Ramos (cell line): Measurements from ENCODE around the gene NUB1.

Experiments
- in situ Hi-C: fragments of 300-500 bp; cut with MboI; formaldehyde crosslinking; loops from one replicate; pipeline ENCODE4 v1.14.3; 2022; ENCODE audit warnings: low sequenced_read_pairs; ENCODE audit not compliant: unreplicated experiment

Gene NUB1

DNA sequence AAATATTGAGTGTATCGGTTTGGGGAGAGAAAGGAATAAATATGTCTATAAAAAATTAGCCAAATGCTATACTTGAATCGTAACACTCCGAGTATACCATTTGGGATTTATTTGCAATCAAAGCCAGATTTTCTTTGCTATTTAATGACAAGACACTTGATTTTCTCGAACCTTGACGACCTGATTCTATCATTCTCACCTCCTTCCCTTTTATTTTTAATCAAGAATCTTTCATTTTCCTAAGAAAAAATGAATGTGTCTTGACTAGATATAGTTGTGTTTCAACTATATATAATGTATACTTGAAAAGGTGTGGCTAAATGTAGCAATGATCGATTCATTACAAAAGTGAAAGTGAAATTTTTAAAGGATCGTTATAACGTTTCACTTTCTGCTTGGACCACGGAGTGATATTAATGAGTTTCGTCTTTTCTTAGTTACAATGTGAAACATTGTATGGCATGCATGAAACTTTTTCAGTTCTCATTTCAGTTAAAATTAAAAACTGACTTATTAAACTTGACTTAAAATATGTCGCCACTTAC is 562 bp downstream of the NUB1 start:
- in situ Hi-C loops: no loop called here

DNA sequence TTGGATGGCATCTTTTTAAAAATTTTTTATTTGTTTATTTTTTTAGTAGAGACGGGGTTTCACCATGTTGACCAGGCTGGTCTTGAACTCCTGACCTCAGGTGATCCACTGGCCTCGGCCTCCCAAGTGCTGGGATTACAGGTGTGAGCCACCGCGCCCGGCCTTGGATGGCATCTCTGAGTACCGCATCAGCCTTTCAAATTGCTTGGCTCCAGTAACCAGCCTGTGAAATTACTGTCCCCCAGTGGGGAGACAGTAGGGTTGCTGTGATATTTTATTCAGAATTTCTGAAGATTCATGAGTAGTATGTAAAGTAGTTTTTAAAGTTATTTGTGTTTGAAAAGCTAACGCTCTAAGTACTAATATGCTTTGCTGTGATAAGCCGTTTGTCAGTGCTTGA is 1.2 kb downstream of the NUB1 start:
- in situ Hi-C loops: no loop called here

DNA sequence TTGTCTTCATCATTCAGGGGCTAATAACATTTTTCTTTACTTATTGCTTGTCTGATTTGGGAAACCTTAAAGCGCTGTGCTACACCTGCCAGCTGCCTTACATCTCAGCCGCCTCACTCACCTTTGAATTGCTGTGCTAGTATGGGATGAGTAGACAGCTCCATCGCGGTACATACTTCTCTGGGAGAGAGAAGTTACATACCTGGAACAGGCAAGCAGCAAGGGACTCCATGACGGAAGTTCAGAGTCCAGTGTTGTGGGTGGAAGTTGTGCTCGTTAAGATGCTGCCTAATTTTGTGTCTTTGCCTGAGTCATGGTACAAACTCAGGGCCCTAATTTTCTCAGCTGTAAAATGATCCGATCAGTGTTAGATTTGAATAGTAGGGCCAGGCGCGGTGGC is 1.9 kb downstream of the NUB1 start:
- in situ Hi-C loops: no loop called here

DNA sequence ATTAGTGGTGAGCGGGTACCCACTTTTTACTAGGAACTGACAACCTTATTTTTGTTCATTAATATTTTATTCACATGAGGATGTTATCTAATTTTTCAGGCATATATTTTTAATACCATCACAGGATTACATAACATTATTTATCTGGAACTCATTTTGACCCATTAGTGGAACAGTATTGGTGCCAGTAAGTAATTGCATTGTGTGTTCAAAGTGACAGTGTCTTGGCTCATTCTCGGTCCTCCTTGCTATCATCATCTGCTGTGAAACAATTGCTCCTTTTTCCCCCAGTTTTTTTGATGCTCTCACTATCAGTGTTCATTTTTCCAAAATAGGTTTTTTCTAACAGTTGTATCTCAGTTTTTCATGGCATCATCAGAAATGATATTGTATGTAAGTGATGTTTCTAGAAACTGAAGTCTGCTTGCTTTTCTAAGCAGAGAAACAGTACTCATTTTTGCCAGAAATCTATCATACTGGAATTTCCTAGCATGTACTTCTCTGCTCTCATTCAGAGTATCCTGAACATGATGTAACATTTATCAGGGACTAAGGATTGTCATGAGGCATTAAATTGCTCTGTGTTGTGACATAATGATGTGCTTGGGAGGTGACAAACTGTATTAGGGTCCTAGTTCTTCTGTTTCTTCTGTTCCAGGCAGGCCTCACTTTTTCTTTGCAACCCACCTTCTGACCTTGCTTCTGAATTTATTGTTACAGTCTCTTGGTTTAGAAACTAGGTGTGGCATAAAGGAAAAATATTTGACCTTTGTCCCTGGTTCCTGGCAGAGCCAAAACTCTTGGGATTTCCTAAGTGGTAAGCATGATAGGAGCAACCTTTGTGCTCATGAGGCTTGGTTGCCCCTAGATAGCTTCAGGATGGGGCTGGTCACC is 4.2 kb downstream of the NUB1 start:
- in situ Hi-C loops: no loop called here

DNA sequence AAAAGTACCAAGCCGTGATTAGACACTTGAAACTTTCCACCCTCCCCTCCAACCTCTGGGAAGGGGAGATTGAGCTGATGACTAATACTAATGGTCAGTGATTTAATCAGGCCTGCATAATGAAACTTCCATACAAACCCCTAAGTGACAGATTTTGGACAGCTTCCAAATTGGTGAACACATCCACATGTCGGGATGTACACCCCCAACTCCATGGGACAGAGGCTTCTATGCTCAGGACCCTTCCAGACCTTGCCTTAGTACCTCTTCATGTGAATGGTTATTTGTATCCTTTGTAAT is 4.8 kb downstream of the NUB1 start:
- in situ Hi-C loops: no loop called here

DNA sequence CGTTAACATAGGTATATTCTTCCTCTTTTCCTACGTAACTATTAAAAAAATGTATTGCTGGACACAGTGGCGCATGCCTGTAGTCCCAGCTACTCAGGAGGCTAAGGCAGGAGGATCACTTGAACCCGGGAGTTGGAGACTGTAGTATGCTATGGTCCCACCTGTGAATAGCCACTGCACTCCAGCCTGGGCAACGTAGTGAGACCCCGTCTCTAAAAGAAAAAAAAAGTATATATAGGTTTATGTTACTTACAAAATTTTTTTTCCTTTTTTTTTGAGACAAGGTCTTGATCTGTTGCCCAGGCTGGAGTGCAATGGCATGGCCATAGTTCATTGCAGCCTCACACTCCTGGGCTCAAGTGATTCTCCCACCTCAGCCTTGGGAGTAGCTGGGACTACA is 5.6 kb downstream of the NUB1 start:
- in situ Hi-C loops: no loop called here

DNA sequence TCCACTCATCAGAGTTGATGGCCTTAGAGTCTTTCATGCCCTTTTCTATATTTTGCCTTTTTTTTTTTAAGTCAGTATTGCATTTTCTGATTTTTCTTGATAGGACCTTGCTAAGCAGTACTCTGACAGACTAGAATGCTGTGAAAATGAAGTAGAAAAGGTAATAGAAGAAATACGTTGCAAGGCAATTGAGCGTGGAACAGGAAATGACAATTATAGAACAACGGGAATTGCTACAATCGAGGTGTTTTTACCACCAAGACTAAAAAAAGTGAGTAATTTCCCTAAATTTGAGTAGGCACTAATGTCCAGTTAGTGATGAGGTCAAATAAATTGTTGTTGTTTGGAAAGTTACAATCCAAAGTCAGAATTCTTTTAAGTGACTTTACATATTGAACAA is 7.4 kb downstream of the NUB1 start:
- in situ Hi-C loops: no loop called here

DNA sequence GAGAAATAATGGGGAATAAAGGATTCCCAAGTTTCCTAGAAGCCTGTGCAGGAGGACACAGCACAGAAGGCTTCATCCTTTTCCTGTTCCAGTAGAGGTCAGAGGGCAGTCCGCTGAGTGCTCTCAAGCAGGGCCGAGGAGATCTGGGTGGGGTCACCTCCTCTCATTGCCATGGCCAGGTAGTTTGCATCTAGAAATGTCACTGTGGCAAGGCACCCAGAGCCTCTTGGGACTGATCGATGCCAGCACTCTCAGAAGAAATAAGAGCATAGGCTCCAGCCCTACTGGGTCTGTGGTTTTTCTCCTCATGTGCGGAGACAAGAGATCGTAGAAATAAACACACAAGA is 7.9 kb downstream of the NUB1 start:
- in situ Hi-C loops: no loop called here

DNA sequence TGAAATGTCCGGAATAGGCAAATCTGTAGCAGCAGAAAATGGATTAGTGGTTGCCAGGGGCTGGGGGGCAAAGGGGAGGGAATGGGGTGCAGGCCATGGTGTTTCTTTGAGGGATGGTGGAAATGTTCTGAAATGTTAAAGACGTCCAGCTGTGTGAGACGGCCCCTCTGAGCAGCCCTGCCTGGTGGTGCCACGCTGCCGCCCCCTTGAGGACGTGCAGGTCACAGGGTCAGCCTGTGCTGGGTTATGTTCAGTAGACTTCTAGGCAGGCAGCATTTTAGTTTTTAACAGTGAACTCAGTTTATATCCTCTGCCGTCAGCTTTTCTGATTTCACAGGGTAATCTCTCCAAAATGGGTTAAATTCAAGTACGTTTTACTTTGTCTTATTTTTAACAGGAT is 9.4 kb downstream of the NUB1 start:
- in situ Hi-C loops: loop anchor here (5.0 kb wide), 1 partner anchor 34 kb away; no protein-coding TSS in a partner anchor

DNA sequence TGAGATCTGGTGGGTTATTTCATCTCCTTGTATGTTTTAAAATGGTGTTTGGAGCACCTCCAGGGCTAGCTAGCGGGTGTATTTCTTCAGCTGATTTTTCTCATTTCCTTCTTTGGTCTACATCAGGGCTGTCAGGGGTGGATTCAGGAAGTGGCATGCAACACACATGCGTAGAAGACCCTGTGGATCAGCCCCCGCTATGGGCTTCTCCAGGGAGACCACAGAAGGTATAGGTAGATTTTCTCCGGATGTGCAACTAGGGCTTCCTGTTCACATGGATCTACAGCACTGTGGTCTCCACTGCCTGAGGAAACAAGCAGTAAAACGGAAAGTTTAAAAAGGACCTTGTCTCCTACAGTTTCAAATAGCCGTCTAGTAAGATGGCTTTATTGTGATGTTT is 10.4 kb downstream of the NUB1 start:
- in situ Hi-C loops: loop anchor here (5.0 kb wide), 1 partner anchor 35 kb away; no protein-coding TSS in a partner anchor

DNA sequence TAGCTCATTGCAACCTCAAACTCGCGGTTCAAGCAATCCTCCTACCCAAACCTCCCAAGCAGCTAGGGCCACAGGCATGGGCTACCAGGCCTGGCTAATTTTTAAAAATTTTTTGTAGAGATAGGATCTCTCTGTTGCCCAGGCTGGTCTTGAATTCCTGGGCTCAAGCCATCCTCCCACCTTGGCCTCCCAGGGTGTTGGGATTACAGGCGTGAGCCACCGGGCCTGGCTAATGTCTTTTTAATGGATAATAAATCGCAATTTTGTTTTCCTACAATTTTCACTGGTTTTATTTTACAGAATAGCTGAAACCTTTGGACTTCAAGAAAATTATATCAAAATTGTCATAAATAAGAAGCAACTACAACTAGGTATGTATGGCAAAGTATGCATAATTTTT is 10.9 kb downstream of the NUB1 start:
- in situ Hi-C loops: loop anchor here (5.0 kb wide), 1 partner anchor 35 kb away; no protein-coding TSS in a partner anchor

DNA sequence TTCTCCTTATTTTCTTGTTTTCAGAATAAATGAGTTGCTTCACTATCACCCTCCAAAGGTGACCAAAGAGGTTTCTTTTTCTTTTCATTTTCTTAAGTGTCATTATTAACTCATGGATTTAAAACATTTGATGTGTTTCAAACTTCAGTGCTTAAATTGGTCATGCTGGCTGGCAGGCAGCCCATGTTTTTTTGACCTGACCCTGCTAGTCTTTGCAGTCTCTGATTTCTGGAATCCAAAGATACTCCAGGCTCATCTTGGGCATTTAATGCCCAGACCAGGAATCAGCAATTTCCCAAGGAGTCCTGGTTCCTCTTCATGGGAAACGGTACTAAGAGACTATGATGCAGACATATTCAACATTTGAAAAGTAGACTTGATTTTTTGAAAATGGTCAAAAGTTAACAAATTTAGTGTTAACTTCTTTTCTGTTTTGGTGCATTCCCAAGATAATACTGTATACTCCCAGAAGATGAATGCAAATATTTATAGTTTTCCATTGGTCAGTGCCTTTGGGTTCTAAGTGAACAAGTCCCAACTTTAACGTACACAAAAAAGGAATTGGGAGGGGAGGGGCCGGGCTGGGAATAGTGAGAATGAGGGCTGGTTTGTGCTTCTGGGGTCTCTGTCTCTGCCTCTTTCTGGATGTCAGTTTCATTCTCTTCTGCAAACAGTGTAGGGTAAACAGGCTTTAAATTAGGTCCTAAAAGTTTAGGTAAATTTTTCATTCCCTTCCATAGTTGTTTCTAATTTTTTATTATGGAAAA is 19.8 kb downstream of the NUB1 start:
- in situ Hi-C loops: no loop called here

DNA sequence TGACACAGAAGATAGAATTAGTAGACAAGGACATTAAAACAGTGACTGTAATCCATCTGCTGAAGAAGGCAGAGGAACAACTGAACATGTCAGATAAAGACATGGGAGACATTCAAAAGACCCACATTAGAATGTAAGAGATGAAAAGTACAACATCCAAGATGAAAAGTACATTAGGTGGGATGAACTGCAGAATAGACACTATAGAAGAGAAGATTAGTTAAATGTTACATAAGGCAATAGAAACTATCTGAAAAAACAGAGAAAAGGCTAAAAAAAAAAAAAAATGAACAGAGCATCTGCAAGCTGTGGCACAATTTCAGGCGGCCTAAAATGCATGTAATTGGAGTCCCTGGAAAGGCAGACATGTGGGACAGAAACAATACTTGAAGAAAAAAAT is 21.6 kb downstream of the NUB1 start:
- in situ Hi-C loops: no loop called here

DNA sequence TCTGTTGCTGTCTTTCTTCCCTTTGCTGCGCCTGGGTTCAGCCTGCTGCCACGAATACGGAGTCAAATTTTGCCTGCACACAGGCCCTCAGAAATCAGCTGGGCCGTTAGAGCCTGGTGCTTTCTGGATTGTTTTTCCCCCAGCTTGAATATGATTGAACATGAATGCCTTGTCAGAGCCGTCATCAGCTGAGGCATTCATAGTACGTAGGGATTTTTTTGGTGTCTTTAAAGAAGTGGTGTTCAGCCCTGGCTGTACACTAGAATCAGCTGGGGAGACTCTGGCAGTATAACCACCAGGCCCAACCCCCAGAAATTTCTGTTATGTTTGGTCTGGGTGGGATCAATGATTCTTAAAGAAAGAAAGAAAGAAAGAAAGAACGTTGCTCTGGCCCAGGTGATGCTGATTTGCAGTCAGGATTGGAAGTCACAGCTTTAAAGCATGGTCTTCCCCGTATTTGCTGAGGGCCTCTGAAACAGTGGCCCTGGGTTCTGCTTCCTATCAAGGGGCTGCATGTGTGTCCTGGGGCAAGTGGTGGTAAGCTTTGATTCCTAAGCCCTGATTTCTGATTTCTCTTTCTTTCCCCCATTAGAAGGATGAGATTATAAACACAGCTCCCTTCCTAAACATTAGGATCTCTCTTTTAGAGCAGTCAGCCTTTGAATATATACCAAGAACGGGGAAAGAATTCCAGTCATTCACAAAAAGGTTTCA is 24.7 kb downstream of the NUB1 start:
- in situ Hi-C loops: no loop called here

DNA sequence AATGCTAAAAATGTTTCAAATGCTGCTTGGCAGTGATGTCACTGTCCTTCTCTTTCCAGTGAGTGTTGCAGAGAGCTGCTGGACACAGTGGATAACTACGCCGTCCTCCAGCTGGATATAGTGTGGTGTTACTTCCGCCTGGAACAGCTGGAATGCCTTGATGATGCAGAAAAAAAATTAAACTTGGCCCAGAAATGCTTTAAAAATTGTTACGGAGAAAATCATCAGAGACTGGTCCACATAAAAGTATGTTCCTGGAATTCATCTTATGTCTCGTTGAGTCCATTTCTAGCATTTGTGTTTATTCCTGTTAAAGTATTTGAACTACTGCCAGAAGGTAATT is 25.2 kb downstream of the NUB1 start:
- in situ Hi-C loops: no loop called here

DNA sequence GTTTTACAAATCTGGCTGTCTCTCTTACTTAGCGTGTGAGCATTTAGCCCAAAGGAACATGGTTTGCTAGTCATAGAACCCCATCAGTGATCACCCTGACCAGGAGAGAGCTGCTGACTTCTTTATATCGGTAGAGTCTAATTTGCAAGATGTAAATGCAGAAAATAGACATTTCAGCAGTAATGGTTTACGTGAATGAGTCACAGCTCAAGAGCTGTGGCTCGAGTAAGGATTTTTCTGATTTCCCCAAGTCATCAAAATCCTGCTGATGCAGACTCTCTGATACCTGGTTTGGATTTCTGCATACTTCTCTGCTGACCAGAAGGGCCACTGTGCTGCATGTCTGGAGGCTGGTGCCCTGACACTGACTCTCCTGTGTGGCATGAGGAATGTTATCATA is 25.7 kb downstream of the NUB1 start:
- in situ Hi-C loops: no loop called here

DNA sequence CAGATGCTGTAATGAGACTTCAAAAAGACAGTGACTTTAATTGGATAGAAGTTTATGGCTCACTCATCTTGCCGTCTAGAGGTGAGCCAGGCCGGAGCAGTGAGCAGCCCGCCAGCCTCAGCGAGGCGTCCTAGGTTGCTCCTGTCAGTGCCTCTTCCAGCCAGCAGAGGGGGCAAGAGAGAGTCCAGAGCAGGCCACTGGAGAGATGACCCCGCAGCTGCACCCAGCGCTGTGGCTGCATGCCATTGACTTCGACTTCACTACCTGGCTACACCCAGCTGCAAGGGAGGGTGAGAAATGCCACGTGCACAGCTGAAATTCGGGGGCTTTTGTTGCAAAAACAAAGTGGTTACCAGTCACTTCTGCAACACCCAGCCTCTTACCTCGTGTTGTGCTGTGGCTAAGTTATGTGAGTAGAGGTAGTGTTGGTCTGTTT is 26.5 kb downstream of the NUB1 start:
- in situ Hi-C loops: no loop called here

DNA sequence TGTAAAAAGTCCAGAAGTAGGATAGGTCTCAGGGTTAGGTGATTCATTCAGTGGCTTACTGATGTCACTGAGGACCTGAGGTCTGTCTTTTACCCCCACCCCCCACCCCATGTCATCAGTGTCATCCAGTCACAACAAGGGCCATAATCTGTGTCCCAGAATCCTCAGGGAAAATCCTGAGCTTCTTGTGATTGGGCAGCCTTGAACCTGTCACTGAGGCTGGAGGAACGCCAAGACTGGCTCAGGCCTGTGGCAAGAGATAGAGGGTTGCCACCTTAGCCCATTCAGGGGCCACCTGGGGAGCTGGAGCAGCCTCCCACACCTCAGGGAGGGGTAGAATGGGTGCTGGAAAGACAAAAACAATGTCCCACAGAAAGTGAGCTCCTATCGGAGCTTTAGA is 29.7 kb downstream of the NUB1 start:
- in situ Hi-C loops: loop anchor here (5.0 to 10.0 kb wide), 2 partner anchors 76 to 394 kb away; no protein-coding TSS in a partner anchor

DNA sequence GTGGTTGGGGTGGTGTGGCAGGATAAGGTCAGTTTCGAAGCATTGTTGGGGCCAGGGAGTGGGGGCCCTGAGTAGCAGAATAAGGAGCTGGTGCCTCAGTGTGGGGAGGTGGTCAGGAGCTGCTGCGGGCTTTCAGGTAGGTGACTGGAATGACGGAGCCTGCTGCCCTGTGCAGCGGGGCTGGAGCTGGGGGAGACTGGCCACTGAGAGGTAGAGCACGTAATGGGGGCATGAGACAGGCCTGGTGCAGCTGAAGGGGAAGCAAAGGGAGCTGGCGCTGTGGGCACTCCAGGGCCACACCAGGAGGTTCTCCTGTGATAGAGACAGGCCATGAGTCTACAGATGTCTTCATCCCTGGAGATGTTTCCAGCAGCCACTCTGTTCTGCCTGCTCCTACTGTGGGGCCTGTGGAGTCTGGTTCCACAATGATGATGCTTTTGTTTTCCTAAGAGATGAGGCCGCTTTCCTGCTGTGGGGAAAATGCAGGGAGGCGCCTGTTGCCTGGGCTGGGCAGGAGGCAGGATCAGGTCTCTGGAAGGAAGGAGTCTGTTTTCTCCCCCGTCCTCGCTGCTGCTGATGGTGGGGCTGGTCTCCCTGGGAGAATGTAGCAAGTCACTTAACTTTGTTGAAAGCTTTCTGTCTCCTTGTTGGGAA is 31.1 kb downstream of the NUB1 start:
- in situ Hi-C loops: loop anchor here (5.0 to 10.0 kb wide), 2 partner anchors 75 to 392 kb away; no protein-coding TSS in a partner anchor

DNA sequence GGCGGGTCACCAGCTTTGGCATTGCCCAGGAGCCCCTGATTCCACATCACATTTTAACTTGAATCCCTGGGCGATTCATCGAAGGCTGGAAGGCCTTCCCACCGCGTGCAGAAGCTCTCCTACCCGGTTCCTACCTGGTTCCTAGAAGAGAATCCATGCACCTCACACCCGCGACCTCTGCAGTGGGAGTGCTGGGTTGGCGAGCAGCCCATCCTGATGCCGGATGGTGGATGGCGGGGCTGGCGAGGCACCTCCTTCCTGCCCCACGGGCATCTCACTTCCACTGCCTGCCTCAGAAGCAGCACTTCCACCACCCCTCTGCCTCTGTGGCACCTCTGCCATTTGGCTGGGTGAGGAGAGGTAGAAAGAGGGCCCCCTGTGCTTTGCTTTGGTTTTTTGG is 32.0 kb downstream of the NUB1 start:
- in situ Hi-C loops: loop anchor here (5.0 to 10.0 kb wide), 2 partner anchors 74 to 391 kb away; no protein-coding TSS in a partner anchor
